Measurements from ENCODE around the gene CDCA3. TPM values are rescaled to one million over a fixed set of nuclear protein-coding genes. Genes with fewer than 3 reads are reported as not detected.
A peak's percentile ranks its signal among the peaks of the same experiment; 100 is the strongest.
"Not testable (repeated sequence)": the region's sequence is repeated elsewhere in the genome, so short reads cannot be mapped to it uniquely, and the experiment has no call there.

CDCA3 gene
- total RNA-seq, 1 donor from 2014 or later, result 36.1 TPM

GRCh38 chr12:6872073-6873048 lies 21.3 kb upstream of the CDCA3 start:
- Mint-ChIP-seq H3K4me3 (ENCODE audit: low read depth) (peak overlapping the region; percentile 93), H3K27me3 (no peaks in the 10 kb centered on the region), H3K9me3 (ENCODE audit: low read depth) (no peaks in the 10 kb centered on the region), H3K27ac (peak overlapping the region; percentile 92), H3K36me3 (ENCODE audit: insufficient read depth) (peaks cover 23% of the 10 kb centered on the region), H3K4me1 (ENCODE audit: low read depth) (peaks cover 32% of the 10 kb centered on the region)
- DNase-seq (ENCODE audit: low spot score, unreplicated experiment), result peak; percentile 98
- peak; percentile 100 for TF ChIP-seq CTCF (IDR thresholded peaks at IDR 0.05; ENCODE audit: unreplicated experiment)

GRCh38 chr12:6871052-6871957 lies 20.2 kb upstream of the CDCA3 start:
- Mint-ChIP-seq H3K27me3 (peaks cover 4% of the 10 kb centered on the region), H3K27ac (peak overlapping the region; percentile 92), H3K4me1 (ENCODE audit: low read depth) (peaks cover 32% of the 10 kb centered on the region), H3K36me3 (ENCODE audit: insufficient read depth) (peaks cover 20% of the 10 kb centered on the region), H3K9me3 (ENCODE audit: low read depth) (no peaks in the 10 kb centered on the region), H3K4me3 (ENCODE audit: low read depth) (peak overlapping the region; percentile 93)
- DNase-seq (ENCODE audit: low spot score, unreplicated experiment), result no peak
- TF ChIP-seq CTCF (IDR thresholded peaks at IDR 0.05; ENCODE audit: unreplicated experiment), result no peak

DNA sequence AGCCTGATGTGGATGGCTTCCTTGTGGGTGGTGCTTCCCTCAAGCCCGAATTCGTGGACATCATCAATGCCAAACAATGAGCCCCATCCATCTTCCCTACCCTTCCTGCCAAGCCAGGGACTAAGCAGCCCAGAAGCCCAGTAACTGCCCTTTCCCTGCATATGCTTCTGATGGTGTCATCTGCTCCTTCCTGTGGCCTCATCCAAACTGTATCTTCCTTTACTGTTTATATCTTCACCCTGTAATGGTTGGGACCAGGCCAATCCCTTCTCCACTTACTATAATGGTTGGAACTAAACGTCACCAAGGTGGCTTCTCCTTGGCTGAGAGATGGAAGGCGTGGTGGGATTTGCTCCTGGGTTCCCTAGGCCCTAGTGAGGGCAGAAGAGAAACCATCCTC lies 19.2 kb upstream of the CDCA3 start:
- H3K36me3 Mint-ChIP-seq (ENCODE audit: insufficient read depth), result peaks cover 22% of the 10 kb centered on the region
- H3K4me3 Mint-ChIP-seq (ENCODE audit: low read depth); H3K27ac Mint-ChIP-seq; H3K27me3 Mint-ChIP-seq; H3K9me3 Mint-ChIP-seq (ENCODE audit: low read depth); DNase-seq (ENCODE audit: low spot score, unreplicated experiment): not testable (repeated sequence)
- peaks cover 30% of the 10 kb centered on the region for H3K4me1 Mint-ChIP-seq (ENCODE audit: low read depth)

- DNase-seq (ENCODE audit: low spot score, unreplicated experiment), result peak; percentile 95
- Mint-ChIP-seq H3K9me3 (ENCODE audit: low read depth) (no peaks in the 10 kb centered on the region), H3K4me3 (ENCODE audit: low read depth) (peak overlapping the region; percentile 94), H3K27me3 (peaks cover 10% of the 10 kb centered on the region), H3K27ac (peak overlapping the region; percentile 85), H3K36me3 (ENCODE audit: insufficient read depth) (peaks cover 29% of the 10 kb centered on the region), H3K4me1 (ENCODE audit: low read depth) (peaks cover 30% of the 10 kb centered on the region)
- peak; percentile 100 for TF ChIP-seq CTCF (IDR thresholded peaks at IDR 0.05; ENCODE audit: unreplicated experiment)
Measured at GRCh38 chr12:6869049-6870021, 18.2 kb upstream of the CDCA3 start.
